GM23338 (cell line): ENCODE results near the gene UPP1. TPM values are rescaled to one million over a fixed set of nuclear protein-coding genes. Genes with fewer than 3 reads are reported as not detected.
A peak's percentile ranks its signal among the peaks of the same experiment; 100 is the strongest.

ENCODE experiments used
- ATAC-seq: fragments of 200-7000 bp; cut with Tn5 transposase; 3 replicates; pipeline ENCODE4 v1.9.1; 2020
- DNase-seq: peaks from one replicate; pipeline ENCODE4 v3.0.0-alpha.2; 2015; ENCODE audit warnings: low spot score
- H2AFZ ChIP-seq: fragments of 200-600 bp; sonication (generic); 2 replicates; pipeline ENCODE4 v1.8.0; 2016; ENCODE audit warnings: antibody characterized with exemption, mild to moderate bottlenecking, moderate library complexity
- H3F3A ChIP-seq: fragments of 200-600 bp; sonication (generic); replicated peaks from 2 replicates; pipeline ENCODE4 v1.8.0; 2017; ENCODE audit warnings: antibody characterized with exemption, mixed run types, low read depth
- H3K27ac ChIP-seq: fragments of 200-600 bp; sonication (generic); 2 replicates; pipeline ENCODE4 v1.6.1; 2016; ENCODE audit warnings: low read depth
- H3K27me3 ChIP-seq: fragments of 200-600 bp; sonication (generic); 2 replicates; pipeline ENCODE4 v1.8.0; 2016; ENCODE audit warnings: mild to moderate bottlenecking, mixed run types, moderate library complexity; ENCODE audit not compliant: insufficient read depth
- H3K36me3 ChIP-seq: fragments of 200-600 bp; sonication (generic); 2 replicates; pipeline ENCODE4 v1.8.0; 2016; ENCODE audit warnings: mild to moderate bottlenecking; ENCODE audit not compliant: insufficient read depth
- H3K4me1 ChIP-seq: fragments of 200-600 bp; sonication (generic); 2 replicates; pipeline ENCODE4 v1.8.0; 2016; ENCODE audit warnings: mild to moderate bottlenecking, moderate library complexity; ENCODE audit not compliant: insufficient read depth
- H3K4me2 ChIP-seq: fragments of 200-600 bp; sonication (generic); 2 replicates; pipeline ENCODE4 v1.7.1; 2017; ENCODE audit warnings: mixed run types
- H3K4me3 ChIP-seq: fragments of 200-600 bp; sonication (generic); 2 replicates; pipeline ENCODE4 v1.6.1; 2016; ENCODE audit warnings: mixed run types
- H3K79me2 ChIP-seq: fragments of 200-600 bp; sonication (generic); replicated peaks from 2 replicates; pipeline ENCODE4 v1.8.0; 2017; ENCODE audit warnings: mild to moderate bottlenecking; ENCODE audit not compliant: insufficient read depth
- H3K9me2 ChIP-seq: fragments of 200-600 bp; sonication (generic); 2 replicates; pipeline ENCODE4 v1.8.0; 2017; ENCODE audit not compliant: insufficient read depth
- H4K20me1 ChIP-seq: fragments of 200-600 bp; sonication (generic); replicated peaks from 2 replicates; pipeline ENCODE4 v1.8.0; 2017; ENCODE audit warnings: mild to moderate bottlenecking; ENCODE audit not compliant: insufficient read depth
- H3K27ac Mint-ChIP-seq: 2 replicates; pipeline ENCODE4 v1.8.0; 2020; ENCODE audit warnings: inconsistent platforms, mild to moderate bottlenecking, moderate library complexity, mixed read lengths
- H3K27me3 Mint-ChIP-seq: 3 replicates; pipeline ENCODE4 v1.8.0; 2022; ENCODE audit warnings: low read depth, mild to moderate bottlenecking, moderate library complexity, mixed read lengths, inconsistent platforms; ENCODE audit not compliant: insufficient read depth, poor library complexity
- H3K36me3 Mint-ChIP-seq: 3 replicates; pipeline ENCODE4 v1.8.0; 2021; ENCODE audit warnings: low read depth, mild to moderate bottlenecking, inconsistent platforms, moderate library complexity, mixed read lengths
- H3K4me1 Mint-ChIP-seq: 3 replicates; pipeline ENCODE4 v1.8.0; 2020; ENCODE audit warnings: mild to moderate bottlenecking, inconsistent platforms, mixed read lengths
- H3K4me3 Mint-ChIP-seq: 3 replicates; pipeline ENCODE4 v1.8.0; 2021; ENCODE audit warnings: moderate library complexity, mild to moderate bottlenecking, inconsistent platforms, mixed read lengths
- H3K9me3 Mint-ChIP-seq: 3 replicates; pipeline ENCODE4 v1.8.0; 2020; ENCODE audit warnings: moderate library complexity, mild to moderate bottlenecking, inconsistent platforms, mixed read lengths
- CREB1 ChIP-seq: fragments of 250-450 bp; sonication (Bioruptor Pico); IDR thresholded peaks from 2 replicates; pipeline ENCODE4 v1.5.0; 2020; ENCODE audit warnings: low read depth, mild to moderate bottlenecking, moderate library complexity
- CTCF ChIP-seq, 2 experiments: fragments of 200-600 bp in 1 of 2; sonication (generic) in 1 of 2; conservative IDR thresholded peaks; 2 replicates each; pipeline versions ENCODE4 v1.5.1 to v1.6.1; 2016 to 2017; ENCODE audit warnings: antibody characterized with exemption in 2 of 2, low read depth in 2 of 2, mild to moderate bottlenecking in 2 of 2, moderate library complexity in 1 of 2
- ETS1 ChIP-seq: IDR thresholded peaks from 2 replicates; pipeline ENCODE4 v1.6.1; 2016; ENCODE audit warnings: antibody characterized with exemption
- EZH2 ChIP-seq: fragments of 200-600 bp; sonication (generic); IDR thresholded peaks from one replicate; pipeline ENCODE4 v1.8.0; 2017; ENCODE audit warnings: antibody characterized with exemption, mild to moderate bottlenecking, low read depth; ENCODE audit not compliant: unreplicated experiment
- EZH2phosphoT487 ChIP-seq: fragments of 200-600 bp; sonication (generic); IDR thresholded peaks from one replicate; pipeline ENCODE4 v1.8.1; 2018; ENCODE audit warnings: antibody characterized with exemption; ENCODE audit not compliant: unreplicated experiment
- JUNB ChIP-seq: IDR thresholded peaks from one replicate; pipeline ENCODE4 v1.6.1; 2016; ENCODE audit warnings: antibody characterized with exemption; ENCODE audit not compliant: unreplicated experiment
- NANOG ChIP-seq: IDR thresholded peaks from 2 replicates; pipeline ENCODE4 v1.6.1; 2016; ENCODE audit warnings: antibody characterized with exemption, borderline replicate concordance
- POLR2AphosphoS5 ChIP-seq: IDR thresholded peaks from 2 replicates; pipeline ENCODE4 v1.6.1; 2016; ENCODE audit warnings: antibody characterized with exemption, low read depth
- STAT1 ChIP-seq: IDR thresholded peaks from one replicate; pipeline ENCODE4 v1.6.1; 2016; ENCODE audit warnings: antibody characterized with exemption; ENCODE audit not compliant: unreplicated experiment
- ZNF114 ChIP-seq: fragments of 250-450 bp; sonication (Bioruptor Pico); IDR thresholded peaks from 2 replicates; pipeline ENCODE4 v1.5.0; 2020; ENCODE audit warnings: mild to moderate bottlenecking, moderate library complexity
- ZNF331 ChIP-seq: fragments of 250-450 bp; sonication (Bioruptor Pico); IDR thresholded peaks from 2 replicates; pipeline ENCODE4 v1.5.0; 2020; ENCODE audit warnings: low read depth, mild to moderate bottlenecking, moderate library complexity
- polyA plus RNA-seq: library from polyadenylated mRNA; unstranded; fragments of >200 nt; fragmentation: Nextera tagmentation; extraction: Ambion mirVana; gene quantifications from 2 replicates; pipeline ENCODE4 v1.2.1, GENCODE V29; 2016
- total RNA-seq: library from RNA; depleted of rRNA; stranded (reverse); fragments of >200 nt; shearing (Covaris generic); gene quantifications from 2 replicates; pipeline ENCODE4 v1.2.3, GENCODE V29; 2014
- TF ChIP-seq, protein P1 (sequence below): fragments of 250-450 bp; sonication (Bioruptor Pico); IDR thresholded peaks from 2 replicates; pipeline ENCODE4 v1.5.0; 2020; ENCODE audit warnings: mild to moderate bottlenecking, moderate library complexity
- TF ChIP-seq, protein P2 (sequence below): IDR thresholded peaks from one replicate; pipeline ENCODE4 v1.6.1; 2018; ENCODE audit warnings: antibody characterized with exemption; ENCODE audit not compliant: unreplicated experiment

UPP1 gene
- total and polyA plus RNA-seq, 2 experiments from 2014 or later: 22.7 to 43.5 TPM

DNA sequence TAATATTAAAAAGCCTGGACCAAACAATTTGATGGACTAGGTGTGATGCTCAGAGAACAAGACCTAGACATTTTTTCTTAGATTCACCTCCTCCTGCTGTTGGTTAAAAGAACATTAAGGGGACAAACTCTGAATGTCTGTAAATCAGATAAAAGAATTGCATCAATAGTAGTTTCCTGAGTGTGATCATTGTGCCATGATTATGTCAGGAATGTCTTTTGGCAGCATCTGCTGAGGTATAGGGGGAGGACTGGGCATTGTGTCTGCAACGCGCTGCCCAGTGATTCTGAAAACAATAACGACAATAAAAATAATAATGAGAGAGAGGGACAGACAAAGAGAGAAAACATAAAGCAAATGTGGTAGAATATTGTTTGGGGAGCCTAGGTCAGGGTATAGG lies 46.8 kb upstream of the UPP1 start:
- Histone ChIP-seq H3F3A (no peaks in the 10 kb centered on the region), H3K27me3 (peaks cover 6% of the 10 kb centered on the region), H3K9me2 (peaks cover 7% of the 10 kb centered on the region), H3K27ac (no peak overlapping the region), H3K4me2 (peak overlapping the region; percentile 9; the same call in 1 of the 2 replicates), H3K4me3 (no peak overlapping the region), H3K4me1 (peaks cover 46% of the 10 kb centered on the region), H2AFZ (no peak overlapping the region), H4K20me1 (no peaks in the 10 kb centered on the region), H3K79me2 (no peaks in the 10 kb centered on the region), H3K36me3 (no peaks in the 10 kb centered on the region)
- H3K27ac Mint-ChIP-seq: no peak overlapping the region
- DNase-seq (no peak), ATAC-seq (no peak)
- no peaks in the 10 kb centered on the region for H3K36me3 Mint-ChIP-seq
- TF ChIP-seq CREB1 (CRISPR knock-in tag) (no peak), NANOG (no peak), CTCF (conservative IDR thresholded peaks at IDR 0.05; ENCODE audit: low read depth in 2 of 2) (no peak), ZNF114 (no peak), JUNB (no peak), ETS1 (no peak), EZH2phosphoT487 (no peak), ZNF331 (no peak), POLR2AphosphoS5 (no peak), STAT1 (no peak), EZH2 (no peak)
- TF ChIP-seq, protein P1, sequence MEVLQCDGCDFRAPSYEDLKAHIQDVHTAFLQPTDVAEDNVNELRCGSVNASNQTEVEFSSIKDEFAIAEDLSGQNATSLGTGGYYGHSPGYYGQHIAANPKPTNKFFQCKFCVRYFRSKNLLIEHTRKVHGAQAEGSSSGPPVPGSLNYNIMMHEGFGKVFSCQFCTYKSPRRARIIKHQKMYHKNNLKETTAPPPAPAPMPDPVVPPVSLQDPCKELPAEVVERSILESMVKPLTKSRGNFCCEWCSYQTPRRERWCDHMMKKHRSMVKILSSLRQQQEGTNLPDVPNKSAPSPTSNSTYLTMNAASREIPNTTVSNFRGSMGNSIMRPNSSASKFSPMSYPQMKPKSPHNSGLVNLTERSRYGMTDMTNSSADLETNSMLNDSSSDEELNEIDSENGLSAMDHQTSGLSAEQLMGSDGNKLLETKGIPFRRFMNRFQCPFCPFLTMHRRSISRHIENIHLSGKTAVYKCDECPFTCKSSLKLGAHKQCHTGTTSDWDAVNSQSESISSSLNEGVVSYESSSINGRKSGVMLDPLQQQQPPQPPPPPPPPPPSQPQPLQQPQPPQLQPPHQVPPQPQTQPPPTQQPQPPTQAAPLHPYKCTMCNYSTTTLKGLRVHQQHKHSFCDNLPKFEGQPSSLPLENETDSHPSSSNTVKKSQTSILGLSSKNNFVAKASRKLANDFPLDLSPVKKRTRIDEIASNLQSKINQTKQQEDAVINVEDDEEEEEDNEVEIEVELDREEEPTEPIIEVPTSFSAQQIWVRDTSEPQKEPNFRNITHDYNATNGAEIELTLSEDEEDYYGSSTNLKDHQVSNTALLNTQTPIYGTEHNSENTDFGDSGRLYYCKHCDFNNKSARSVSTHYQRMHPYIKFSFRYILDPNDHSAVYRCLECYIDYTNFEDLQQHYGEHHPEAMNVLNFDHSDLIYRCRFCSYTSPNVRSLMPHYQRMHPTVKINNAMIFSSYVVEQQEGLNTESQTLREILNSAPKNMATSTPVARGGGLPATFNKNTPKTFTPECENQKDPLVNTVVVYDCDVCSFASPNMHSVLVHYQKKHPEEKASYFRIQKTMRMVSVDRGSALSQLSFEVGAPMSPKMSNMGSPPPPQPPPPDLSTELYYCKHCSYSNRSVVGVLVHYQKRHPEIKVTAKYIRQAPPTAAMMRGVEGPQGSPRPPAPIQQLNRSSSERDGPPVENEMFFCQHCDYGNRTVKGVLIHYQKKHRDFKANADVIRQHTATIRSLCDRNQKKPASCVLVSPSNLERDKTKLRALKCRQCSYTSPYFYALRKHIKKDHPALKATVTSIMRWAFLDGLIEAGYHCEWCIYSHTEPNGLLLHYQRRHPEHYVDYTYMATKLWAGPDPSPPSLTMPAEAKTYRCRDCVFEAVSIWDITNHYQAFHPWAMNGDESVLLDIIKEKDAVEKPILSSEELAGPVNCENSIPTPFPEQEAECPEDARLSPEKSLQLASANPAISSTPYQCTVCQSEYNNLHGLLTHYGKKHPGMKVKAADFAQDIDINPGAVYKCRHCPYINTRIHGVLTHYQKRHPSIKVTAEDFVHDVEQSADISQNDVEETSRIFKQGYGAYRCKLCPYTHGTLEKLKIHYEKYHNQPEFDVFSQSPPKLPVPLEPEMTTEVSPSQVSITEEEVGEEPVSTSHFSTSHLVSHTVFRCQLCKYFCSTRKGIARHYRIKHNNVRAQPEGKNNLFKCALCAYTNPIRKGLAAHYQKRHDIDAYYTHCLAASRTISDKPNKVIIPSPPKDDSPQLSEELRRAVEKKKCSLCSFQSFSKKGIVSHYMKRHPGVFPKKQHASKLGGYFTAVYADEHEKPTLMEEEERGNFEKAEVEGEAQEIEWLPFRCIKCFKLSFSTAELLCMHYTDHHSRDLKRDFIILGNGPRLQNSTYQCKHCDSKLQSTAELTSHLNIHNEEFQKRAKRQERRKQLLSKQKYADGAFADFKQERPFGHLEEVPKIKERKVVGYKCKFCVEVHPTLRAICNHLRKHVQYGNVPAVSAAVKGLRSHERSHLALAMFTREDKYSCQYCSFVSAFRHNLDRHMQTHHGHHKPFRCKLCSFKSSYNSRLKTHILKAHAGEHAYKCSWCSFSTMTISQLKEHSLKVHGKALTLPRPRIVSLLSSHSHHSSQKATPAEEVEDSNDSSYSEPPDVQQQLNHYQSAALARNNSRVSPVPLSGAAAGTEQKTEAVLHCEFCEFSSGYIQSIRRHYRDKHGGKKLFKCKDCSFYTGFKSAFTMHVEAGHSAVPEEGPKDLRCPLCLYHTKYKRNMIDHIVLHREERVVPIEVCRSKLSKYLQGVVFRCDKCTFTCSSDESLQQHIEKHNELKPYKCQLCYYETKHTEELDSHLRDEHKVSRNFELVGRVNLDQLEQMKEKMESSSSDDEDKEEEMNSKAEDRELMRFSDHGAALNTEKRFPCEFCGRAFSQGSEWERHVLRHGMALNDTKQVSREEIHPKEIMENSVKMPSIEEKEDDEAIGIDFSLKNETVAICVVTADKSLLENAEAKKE (CRISPR knock-in tag): no peak
- TF ChIP-seq, protein P2, sequence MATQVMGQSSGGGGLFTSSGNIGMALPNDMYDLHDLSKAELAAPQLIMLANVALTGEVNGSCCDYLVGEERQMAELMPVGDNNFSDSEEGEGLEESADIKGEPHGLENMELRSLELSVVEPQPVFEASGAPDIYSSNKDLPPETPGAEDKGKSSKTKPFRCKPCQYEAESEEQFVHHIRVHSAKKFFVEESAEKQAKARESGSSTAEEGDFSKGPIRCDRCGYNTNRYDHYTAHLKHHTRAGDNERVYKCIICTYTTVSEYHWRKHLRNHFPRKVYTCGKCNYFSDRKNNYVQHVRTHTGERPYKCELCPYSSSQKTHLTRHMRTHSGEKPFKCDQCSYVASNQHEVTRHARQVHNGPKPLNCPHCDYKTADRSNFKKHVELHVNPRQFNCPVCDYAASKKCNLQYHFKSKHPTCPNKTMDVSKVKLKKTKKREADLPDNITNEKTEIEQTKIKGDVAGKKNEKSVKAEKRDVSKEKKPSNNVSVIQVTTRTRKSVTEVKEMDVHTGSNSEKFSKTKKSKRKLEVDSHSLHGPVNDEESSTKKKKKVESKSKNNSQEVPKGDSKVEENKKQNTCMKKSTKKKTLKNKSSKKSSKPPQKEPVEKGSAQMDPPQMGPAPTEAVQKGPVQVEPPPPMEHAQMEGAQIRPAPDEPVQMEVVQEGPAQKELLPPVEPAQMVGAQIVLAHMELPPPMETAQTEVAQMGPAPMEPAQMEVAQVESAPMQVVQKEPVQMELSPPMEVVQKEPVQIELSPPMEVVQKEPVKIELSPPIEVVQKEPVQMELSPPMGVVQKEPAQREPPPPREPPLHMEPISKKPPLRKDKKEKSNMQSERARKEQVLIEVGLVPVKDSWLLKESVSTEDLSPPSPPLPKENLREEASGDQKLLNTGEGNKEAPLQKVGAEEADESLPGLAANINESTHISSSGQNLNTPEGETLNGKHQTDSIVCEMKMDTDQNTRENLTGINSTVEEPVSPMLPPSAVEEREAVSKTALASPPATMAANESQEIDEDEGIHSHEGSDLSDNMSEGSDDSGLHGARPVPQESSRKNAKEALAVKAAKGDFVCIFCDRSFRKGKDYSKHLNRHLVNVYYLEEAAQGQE: no peak
- H3K9me3 Mint-ChIP-seq: no peaks in the 10 kb centered on the region
- H3K27me3 Mint-ChIP-seq: peaks cover 19% of the 10 kb centered on the region
- H3K4me1 Mint-ChIP-seq: peaks cover 56% of the 10 kb centered on the region
- no peak overlapping the region for H3K4me3 Mint-ChIP-seq
